Measurements from ENCODE around the gene RPEL1. TPM values are rescaled to one million over a fixed set of nuclear protein-coding genes. Genes with fewer than 3 reads are reported as not detected.
A peak's percentile ranks its signal among the peaks of the same experiment; 100 is the strongest.

RPEL1 gene
- total RNA-seq, 1 donor from 2014 or later: not detected

GRCh38 chr10:103244666-103245271, 918 bp upstream of the RPEL1 start:
- Mint-ChIP-seq H3K27ac (peak overlapping the region; percentile 71), H3K27me3 (peaks cover 3% of the 10 kb centered on the region), H3K4me3 (no peak overlapping the region), H3K36me3 (no peaks in the 10 kb centered on the region), H3K4me1 (ENCODE audit: unreplicated experiment) (peaks cover 8% of the 10 kb centered on the region), H3K9me3 (no peaks in the 10 kb centered on the region)
- peak; percentile 85 for TF ChIP-seq CTCF (conservative IDR thresholded peaks at IDR 0.05)
- DNase-seq (ENCODE audit: extremely low spot score, unreplicated experiment): peak; percentile 70

- Mint-ChIP-seq H3K27ac (no peak overlapping the region), H3K4me3 (no peak overlapping the region), H3K27me3 (peaks cover 3% of the 10 kb centered on the region), H3K4me1 (ENCODE audit: unreplicated experiment) (peaks cover 8% of the 10 kb centered on the region), H3K9me3 (no peaks in the 10 kb centered on the region), H3K36me3 (no peaks in the 10 kb centered on the region)
- no peak for DNase-seq (ENCODE audit: extremely low spot score, unreplicated experiment)
- TF ChIP-seq CTCF (conservative IDR thresholded peaks at IDR 0.05): no peak
Measured at GRCh38 chr10:103246324-103246723, 637 bp downstream of the RPEL1 start.

GRCh38 chr10:103254113-103254512, 8.4 kb downstream of the RPEL1 start:
- Mint-ChIP-seq H3K9me3 (peaks cover 4% of the 10 kb centered on the region), H3K4me3 (no peak overlapping the region), H3K36me3 (no peaks in the 10 kb centered on the region), H3K4me1 (ENCODE audit: unreplicated experiment) (no peaks in the 10 kb centered on the region), H3K27ac (no peak overlapping the region), H3K27me3 (no peaks in the 10 kb centered on the region)
- TF ChIP-seq CTCF (conservative IDR thresholded peaks at IDR 0.05): no peak
- DNase-seq (ENCODE audit: extremely low spot score, unreplicated experiment): no peak

- Mint-ChIP-seq H3K27ac (no peak overlapping the region), H3K27me3 (no peaks in the 10 kb centered on the region), H3K4me1 (ENCODE audit: unreplicated experiment) (no peaks in the 10 kb centered on the region), H3K4me3 (no peak overlapping the region), H3K36me3 (no peaks in the 10 kb centered on the region), H3K9me3 (peaks cover 6% of the 10 kb centered on the region)
- DNase-seq (ENCODE audit: extremely low spot score, unreplicated experiment): no peak
- TF ChIP-seq CTCF (conservative IDR thresholded peaks at IDR 0.05): no peak
Measured at GRCh38 chr10:103254538-103255325, 9.0 kb downstream of the RPEL1 start.

GRCh38 chr10:103256613-103257012, 10.9 kb downstream of the RPEL1 start:
- Mint-ChIP-seq H3K4me1 (ENCODE audit: unreplicated experiment) (no peaks in the 10 kb centered on the region), H3K9me3 (peaks cover 6% of the 10 kb centered on the region), H3K4me3 (no peak overlapping the region), H3K36me3 (no peaks in the 10 kb centered on the region), H3K27me3 (no peaks in the 10 kb centered on the region), H3K27ac (no peak overlapping the region)
- DNase-seq (ENCODE audit: extremely low spot score, unreplicated experiment): no peak
- TF ChIP-seq CTCF (conservative IDR thresholded peaks at IDR 0.05): no peak
